Smooth muscle cell of the pulmonary artery (primary cell): ENCODE data around the gene EIF6. TPM values are rescaled to one million over a fixed set of nuclear protein-coding genes. Genes with fewer than 3 reads are reported as not detected.

Experiments used
- total RNA-seq: library from RNA; depleted of rRNA; stranded (reverse); fragments of >200 nt; gene quantifications from 2 replicates; pipeline ENCODE4 v1.2.3, GENCODE V29; 2014

EIF6 gene
- total RNA-seq: 95.8 and 118 TPM in 2 replicates

DNA sequence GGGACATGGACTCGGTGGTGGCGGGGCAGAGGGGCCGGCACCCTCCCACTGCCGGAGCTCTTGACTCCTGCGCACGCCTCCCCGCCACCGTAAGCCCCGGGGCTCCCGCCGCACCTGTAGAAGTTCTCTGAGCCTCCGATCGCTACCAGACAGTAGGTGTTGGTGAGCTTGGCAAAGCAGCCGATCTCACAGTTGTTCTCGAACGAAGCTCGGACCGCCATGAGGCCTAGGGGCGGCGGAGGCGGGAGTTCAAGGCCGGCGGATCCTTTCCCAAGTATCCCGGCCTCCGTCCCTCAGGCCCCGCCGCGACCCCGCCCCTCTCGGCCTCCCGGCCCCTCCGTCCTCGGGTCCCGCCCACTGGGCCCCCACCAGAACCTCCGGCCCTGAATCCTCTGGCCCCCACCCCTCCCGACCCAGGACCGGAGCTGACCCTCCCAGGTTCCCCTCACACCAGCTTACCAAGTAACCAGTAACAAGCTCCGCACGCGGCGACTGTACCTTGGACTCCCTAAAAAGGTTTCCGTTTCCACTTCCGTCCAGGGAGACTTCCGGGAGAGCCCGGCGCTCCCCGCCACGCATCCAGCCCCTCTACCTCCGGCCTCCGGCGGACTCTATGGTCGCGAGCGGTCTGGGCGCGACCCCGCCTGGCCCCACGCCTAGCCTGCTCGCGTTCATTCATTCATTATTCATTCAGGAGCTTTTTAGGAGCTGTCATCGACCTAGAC lies at the start of gene EIF6:
Gene EIF6, minus strand, starts transcription at position 506 of the 725 bp plus-strand sequence. Its CDS starts 285 bp downstream, at position 221.

DNA sequence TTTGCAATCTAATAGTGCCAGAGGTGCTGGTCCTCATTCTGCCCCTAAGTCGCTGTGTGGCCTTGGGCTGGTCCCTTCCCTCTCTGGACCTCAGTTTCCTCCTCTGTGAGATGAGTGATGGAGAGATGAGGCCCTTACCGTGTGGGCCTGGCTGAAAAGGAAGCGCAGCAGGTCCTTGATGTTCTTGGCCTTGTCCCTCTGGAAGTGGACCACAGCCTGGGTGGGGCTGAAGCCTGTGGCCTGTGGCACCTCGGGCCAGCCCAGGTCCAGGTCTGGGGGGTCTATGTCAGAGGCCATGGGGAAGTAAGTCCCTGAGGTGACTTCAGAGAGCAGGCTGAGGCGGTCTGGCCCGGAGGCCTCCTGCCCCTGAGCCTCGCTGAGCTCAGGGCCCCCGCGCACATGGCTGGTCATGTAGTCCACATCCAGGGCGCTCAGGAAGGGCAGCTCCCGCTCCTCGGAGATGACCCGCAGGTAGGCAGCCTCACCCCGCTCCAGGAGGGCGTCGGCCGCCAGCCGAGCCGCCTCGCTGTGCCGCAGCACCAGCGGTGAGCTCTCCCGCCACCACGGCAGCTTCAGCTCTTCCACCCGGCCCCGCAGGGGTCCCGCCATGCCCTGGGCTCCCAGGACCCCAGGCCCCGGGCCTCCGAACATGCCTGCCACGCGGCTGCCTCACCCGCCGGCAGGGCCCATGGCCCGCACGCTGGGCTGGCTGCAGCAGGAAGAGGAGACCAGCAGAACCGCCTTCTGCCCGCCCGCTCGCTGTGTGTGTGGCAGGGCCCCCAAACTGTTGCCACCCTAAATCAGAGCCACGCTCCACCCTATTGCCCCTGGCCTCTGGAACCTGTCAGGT lies 7.3 kb upstream of the EIF6 start, which contains the start of gene FAM83C:
Gene FAM83C, minus strand, starts transcription at position 772 of the 850 bp plus-strand sequence. Its CDS starts 121 bp downstream, at position 651.

DNA sequence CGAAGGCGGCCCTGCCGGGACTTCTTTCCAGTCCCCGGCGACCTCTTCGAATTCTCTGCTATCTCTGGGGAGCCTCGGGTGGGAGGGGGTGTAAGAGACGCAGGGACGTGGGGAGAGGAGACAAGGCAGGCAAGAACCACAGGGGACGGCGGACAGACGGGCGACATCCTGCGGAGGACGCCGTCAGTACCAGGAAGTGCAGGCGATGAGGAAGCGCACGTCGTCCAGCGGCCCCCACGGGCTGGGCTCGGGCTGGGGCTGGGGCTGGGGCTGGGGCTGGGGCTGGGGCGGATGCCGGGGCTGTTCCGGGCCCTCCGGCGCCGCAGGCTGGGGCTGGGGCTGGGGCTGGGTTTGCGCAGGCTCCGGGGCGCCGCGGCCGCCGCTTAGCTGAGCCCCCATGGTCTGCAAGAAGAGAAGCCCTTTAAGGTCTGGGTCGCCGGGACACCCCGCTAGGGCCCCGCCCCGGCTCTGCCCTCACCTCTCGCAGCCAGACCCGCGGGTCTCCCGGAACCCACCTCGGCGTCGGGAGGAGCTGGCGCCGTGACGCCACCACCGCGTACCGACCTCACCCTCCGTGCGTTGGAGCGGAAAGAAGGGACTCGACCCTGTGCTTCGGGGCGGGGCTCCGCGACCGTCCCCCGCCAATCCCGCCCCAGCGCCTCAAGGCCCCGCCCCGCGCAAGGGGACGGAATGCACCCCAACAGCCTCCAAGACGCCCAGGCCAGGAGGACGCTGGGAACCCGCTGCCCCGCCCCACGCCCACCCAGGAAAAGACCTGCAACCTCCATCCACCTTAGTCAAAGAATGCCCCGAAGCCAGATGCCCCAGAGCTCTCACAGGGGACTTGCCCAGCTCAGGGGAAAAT lies 6.8 kb downstream of the EIF6 start, which contains the start of gene MMP24OS:
Gene MMP24OS, minus strand, starts transcription at position 592 of the 865 bp plus-strand sequence. Its CDS starts 193 bp downstream, at position 399.

Other genes starting within 250 kb of the EIF6 start
- 89.4 and 108 TPM in 2 replicates for gene TRPC4AP, start 192.0 kb downstream of the EIF6 start, total RNA-seq
- 80.0 and 101 TPM in 2 replicates for gene EDEM2, start 137.4 kb downstream of the EIF6 start, total RNA-seq
- gene PROCR, start 112.7 kb downstream of the EIF6 start, total RNA-seq: 51.4 and 129 TPM in 2 replicates
- 0.98 and 2.0 TPM in 2 replicates for gene MMP24, start 58.1 kb downstream of the EIF6 start, total RNA-seq
- gene MMP24OS, start 6.7 kb downstream of the EIF6 start, total RNA-seq: 25.2 and 27.7 TPM in 2 replicates
- gene FAM83C, start 7.7 kb upstream of the EIF6 start, total RNA-seq: not detected in 2 replicates
- 32.7 and 51.6 TPM in 2 replicates for gene UQCC1, start 127.2 kb upstream of the EIF6 start, total RNA-seq
- 19.0 and 41.3 TPM in 2 replicates for gene GDF5, start 153.5 kb upstream of the EIF6 start, total RNA-seq
- gene CEP250, start 170.8 kb upstream of the EIF6 start, total RNA-seq: 38.4 and 61.1 TPM in 2 replicates
- not detected in 2 replicates for gene C20orf173, start 244.9 kb upstream of the EIF6 start, total RNA-seq